Sigmoid colon (tissue), 4 donors: ENCODE data around the gene CD36.

Experiments
- CTCF ChIP-seq, 4 experiments: fragments of 450-650 bp in 3 of 4; fragments of 200-600 bp in 1 of 4; IDR thresholded peaks; one replicate each; pipeline ENCODE4 v1.5.1; 2016 to 2019; ENCODE audit warnings: antibody characterized with exemption in 4 of 4, mild to moderate bottlenecking in 3 of 4, moderate library complexity in 2 of 4
- EP300 ChIP-seq, 4 donors: sonication (generic); formaldehyde crosslinking; IDR thresholded peaks; one replicate each; pipeline ENCODE4 v1.6.1; 2017; ENCODE audit warnings: antibody characterized with exemption in 4 of 4
- POLR2A ChIP-seq, 2 donors: fragments of 450-650 bp; IDR thresholded peaks; one replicate each; pipeline ENCODE4 v1.6.1; 2016; ENCODE audit warnings: antibody characterized with exemption in 2 of 2, mild to moderate bottlenecking in 2 of 2, moderate library complexity in 2 of 2
- POLR2AphosphoS5 ChIP-seq, 4 donors: sonication (generic); formaldehyde crosslinking; IDR thresholded peaks; one replicate each; pipeline ENCODE4 v1.6.1; 2017; ENCODE audit warnings: antibody characterized with exemption in 4 of 4

- TF ChIP-seq POLR2A (IDR thresholded peaks at IDR 0.05) (no peak), CTCF (IDR thresholded peaks at IDR 0.05) (no peak), POLR2AphosphoS5 (IDR thresholded peaks at IDR 0.05) (no peak), EP300 (IDR thresholded peaks at IDR 0.05) (no peak)
These were observed 24.9 kb upstream of the CD36 start for GRCh38 chr7:80613519-80613918.
